ENCODE data around the gene AFG1L. TPM values are rescaled to one million over a fixed set of nuclear protein-coding genes. Genes with fewer than 3 reads are reported as not detected.

The AFG1L gene
- polyA plus RNA-seq, 3 donors, result 1.0 to 2.8 (median 1.8) TPM

- no peak overlapping the region for H3K27ac ChIP-seq (ENCODE audit: low read depth, low read length)
- 94 to 98% (median 96%) methylated on average over 2 of the region's 2 CpGs for WGBS, 3 donors
These were observed 178.3 kb downstream of the AFG1L start for GRCh38 chr6:108473197-108473596.

DNA sequence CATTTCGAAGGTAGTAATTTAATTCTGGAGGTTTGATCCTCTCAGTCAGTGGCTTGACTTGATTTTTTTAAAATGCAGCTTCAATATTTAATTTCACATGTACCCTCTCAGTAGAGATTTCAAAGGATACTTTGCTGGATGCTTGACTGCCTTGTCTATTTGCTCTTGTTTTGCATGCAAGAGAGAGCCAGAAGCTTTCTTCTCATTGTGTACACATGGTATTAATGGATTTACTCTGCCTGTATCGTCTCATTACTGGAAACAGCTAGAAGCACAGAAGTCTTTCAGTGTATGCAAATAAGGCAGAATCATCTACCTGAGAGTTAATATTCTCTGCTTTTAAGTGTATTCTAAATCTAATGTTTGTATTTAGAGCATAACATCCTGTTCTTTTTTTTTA is 181.5 kb downstream of the AFG1L start:
- H3K27ac ChIP-seq (ENCODE audit: low read depth, low read length), result no peak overlapping the region
- WGBS, 3 donors, result 75 to 91% (median 89%) methylated on average over 2 of the region's 2 CpGs

- H3K27ac ChIP-seq (ENCODE audit: low read depth, low read length), result no peak overlapping the region
- 78 to 85% (median 84%) methylated on average over 8 of the region's 8 CpGs for WGBS, 3 donors
These were observed 182.1 kb downstream of the AFG1L start for GRCh38 chr6:108476847-108477430.

DNA sequence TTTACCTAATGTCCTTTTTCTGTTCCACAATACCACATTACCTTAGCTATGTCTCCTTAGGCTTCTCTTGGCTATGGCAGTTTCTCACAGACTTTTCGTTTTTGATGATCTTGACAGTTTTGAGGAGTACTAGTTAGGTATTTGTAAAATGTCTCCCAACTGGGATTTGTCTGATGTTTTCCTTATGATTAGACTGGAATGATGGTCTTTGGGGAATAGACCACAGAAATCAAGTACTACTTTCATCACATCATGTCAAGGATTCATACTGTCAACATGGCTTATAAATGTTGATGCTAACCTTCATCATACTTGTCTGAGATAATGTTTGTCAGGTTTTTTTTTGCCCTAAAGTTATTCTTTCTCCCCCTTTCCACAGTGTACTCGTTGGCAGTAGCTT is 187.7 kb downstream of the AFG1L start:
- 82 to 93% (median 89%) methylated on average over 2 of the region's 2 CpGs for WGBS, 3 donors

GRCh38 chr6:108484016-108484415 is 189.2 kb downstream of the AFG1L start:
- WGBS, 3 donors, result 50 to 74% (median 68%) methylated on average over 1 of the region's 1 CpG
- H3K27ac ChIP-seq (ENCODE audit: low read depth, low read length), result no peak overlapping the region

More for the DNA sequence above, 187.7 kb downstream of the AFG1L start:
- H3K27ac ChIP-seq (ENCODE audit: low read depth, low read length), result no peak overlapping the region

DNA sequence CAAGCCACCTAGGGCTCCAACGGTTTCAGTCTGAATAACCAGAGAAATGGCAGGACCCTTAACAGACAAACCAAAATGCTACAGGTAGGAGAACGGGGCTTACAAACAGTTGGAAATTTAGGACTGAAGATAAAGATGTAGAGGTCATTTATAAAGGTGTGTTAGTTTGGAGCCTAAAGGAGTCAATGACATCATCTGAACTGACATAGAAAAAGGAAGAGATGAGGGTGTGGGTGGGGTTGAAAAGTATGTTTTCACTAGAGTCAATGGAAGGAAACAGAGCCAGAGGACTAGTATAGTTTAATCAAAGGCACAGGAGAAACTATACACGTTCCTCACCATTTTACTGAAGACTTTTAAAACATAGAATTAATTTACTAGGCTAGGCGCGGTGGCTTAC is 194.8 kb downstream of the AFG1L start:
- WGBS, 3 donors, result 92 to 96% (median 94%) methylated on average over 5 of the region's 5 CpGs
- no peak overlapping the region for H3K27ac ChIP-seq (ENCODE audit: low read depth, low read length)

- H3K27ac ChIP-seq (ENCODE audit: low read depth, low read length), result no peak overlapping the region
These were observed 197.4 kb downstream of the AFG1L start for GRCh38 chr6:108492131-108492766.

DNA sequence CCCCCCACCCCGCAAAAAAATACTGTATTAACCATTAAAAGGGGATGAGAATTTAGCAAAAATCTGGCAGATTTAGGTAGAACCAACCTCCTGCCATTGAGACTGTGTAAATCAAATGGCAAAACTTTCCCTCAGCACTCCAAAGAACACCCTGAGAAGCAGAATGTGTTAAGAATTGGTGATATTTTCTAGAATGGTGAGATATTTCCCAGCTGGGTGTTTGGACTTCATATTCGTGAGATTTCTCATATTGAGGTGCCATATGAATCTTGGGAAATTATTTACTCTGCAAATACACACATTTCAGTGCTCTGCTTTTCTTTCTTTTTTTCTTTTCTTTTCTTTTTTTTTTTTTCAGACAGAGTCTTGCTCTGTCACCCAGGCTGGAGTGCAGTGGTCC is 199.6 kb downstream of the AFG1L start:
- 44 to 92% (median 89%) methylated on average over 2 of the region's 2 CpGs for WGBS, 3 donors
- no peak overlapping the region for H3K27ac ChIP-seq (ENCODE audit: low read depth, low read length)

DNA sequence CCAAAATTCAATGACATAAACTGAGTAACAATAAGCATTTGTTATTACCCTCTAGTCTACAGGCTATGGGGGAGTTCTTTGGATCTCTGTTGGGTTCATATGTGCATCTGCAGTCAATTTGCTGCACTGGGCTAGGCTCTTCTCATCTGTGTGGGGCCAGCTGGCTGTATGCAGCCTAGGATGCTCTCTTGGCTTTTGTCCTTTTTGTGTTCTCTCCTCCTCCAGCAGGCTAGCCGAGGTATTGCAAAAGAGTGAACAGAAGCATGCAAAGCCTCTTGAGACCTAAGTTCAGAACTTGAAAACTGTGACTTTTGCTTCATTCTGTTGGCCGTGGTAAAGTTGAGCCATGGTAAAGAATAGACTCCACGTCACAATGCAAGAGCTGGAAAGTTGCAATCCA is 203.0 kb downstream of the AFG1L start:
- WGBS, 3 donors, result 53 to 57% (median 55%) methylated on average over 3 of the region's 3 CpGs
- no peak overlapping the region for H3K27ac ChIP-seq (ENCODE audit: low read depth, low read length)

DNA sequence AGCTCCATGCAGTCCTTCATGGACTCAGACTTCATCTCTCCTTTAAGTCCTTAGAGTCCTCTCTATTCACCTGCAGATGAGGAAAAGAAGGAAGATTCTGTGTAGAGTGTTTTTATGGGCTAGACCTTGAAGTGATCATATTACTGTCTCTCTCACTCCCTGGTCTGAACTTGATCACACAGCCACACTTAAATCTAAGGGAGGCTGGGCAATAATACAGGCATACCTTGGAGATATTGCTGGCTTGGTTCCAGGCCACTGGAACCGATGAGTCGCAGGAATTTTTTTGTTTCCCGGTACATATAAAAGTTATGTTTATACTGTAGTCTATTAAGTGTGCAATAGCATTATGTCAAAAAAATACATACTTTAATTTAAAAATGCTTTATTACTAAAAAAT is 206.7 kb downstream of the AFG1L start:
- H3K27ac ChIP-seq (ENCODE audit: low read depth, low read length), result no peak overlapping the region
- 64 to 79% (median 74%) methylated on average over 3 of the region's 3 CpGs for WGBS, 3 donors

- H3K27ac ChIP-seq (ENCODE audit: low read depth, low read length), result no peak overlapping the region
- WGBS, 3 donors, result 66 to 91% (median 77%) methylated on average over 1 of the region's 1 CpG
These were observed 208.0 kb downstream of the AFG1L start for GRCh38 chr6:108502832-108503231.

GRCh38 chr6:108507316-108507715 is 212.5 kb downstream of the AFG1L start:
- no peak overlapping the region for H3K27ac ChIP-seq (ENCODE audit: low read depth, low read length)
- 86 to 91% (median 91%) methylated on average over 2 of the region's 2 CpGs for WGBS, 3 donors

GRCh38 chr6:108510461-108511319 is 215.8 kb downstream of the AFG1L start:
- WGBS, 3 donors, result 75 to 83% (median 79%) methylated on average over 5 of the region's 5 CpGs
- no peak overlapping the region for H3K27ac ChIP-seq (ENCODE audit: low read depth, low read length)

DNA sequence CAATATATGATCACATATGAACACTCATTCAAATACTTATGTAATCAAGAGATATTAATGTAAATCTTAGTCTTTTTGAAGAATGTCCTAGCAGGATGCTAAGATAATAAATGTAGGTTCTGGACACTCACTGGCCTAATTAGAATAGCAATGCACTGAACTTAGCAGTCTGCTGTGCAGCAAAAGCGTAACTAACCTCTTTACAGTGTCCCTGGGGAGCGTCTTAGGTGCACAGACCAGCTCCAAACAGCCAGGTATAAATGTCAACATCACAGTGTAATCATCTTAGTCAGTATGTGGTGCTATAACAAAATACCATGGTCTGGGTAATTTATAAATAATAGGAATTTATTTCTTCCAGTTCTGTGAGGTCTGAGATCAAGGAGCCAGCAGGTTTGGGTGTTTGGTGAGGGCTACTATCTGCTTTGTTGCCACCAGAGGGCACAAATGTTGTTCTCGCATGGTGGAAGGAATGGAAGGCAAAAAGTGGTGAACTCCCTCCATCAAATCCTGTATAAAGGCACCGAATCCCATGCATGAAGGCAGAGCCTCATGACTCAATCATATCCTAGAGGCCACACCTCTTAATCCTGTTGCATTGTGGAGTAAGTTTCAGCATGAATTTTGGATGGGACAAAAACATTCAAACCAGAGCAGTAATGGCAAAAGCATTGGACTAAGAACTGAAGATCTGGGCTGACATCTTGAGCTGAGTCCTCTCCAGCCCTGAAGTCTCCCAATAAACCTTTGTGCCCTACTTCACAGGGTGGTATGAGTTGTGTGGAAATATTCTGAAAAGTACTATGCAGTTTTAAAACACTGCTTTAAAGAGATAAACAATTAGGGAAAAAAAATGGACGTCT is 224.1 kb downstream of the AFG1L start:
- H3K27ac ChIP-seq (ENCODE audit: low read depth, low read length), result no peak overlapping the region
- 79 to 85% (median 83%) methylated on average over 5 of the region's 5 CpGs for WGBS, 3 donors

GRCh38 chr6:108521616-108522107 is 226.8 kb downstream of the AFG1L start:
- no peak overlapping the region for H3K27ac ChIP-seq (ENCODE audit: low read depth, low read length)
- WGBS, 3 donors, result 88 to 100% (median 95%) methylated on average over 1 of the region's 1 CpG

DNA sequence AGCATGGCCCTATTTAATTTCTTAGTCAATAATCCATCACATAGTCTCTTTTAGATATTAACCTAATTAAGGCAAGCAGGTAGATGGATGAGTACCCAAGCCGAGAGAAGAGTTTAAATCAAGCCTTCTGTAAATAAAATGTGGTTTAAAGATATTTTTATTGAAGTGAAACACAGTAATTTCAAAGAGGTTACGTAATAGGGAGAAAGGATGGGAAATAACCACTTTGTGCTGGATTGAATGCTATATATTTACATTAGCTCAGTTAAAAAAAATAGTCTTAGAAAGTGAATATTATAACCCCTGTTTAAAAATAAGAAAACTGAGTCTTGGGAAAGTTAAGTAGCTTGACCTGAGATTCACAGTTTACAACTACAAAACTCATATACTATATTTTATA is 228.8 kb downstream of the AFG1L start:
- WGBS, 3 donors, result 88 to 91% (median 88%) methylated on average over 2 of the region's 2 CpGs
- H3K27ac ChIP-seq (ENCODE audit: low read depth, low read length), result no peak overlapping the region

GRCh38 chr6:108524528-108525248 is 229.8 kb downstream of the AFG1L start:
- no peak overlapping the region for H3K27ac ChIP-seq (ENCODE audit: low read depth, low read length)
- WGBS, 3 donors, result 82 to 87% (median 84%) methylated on average over 5 of the region's 5 CpGs

GRCh38 chr6:108526739-108527174 is 231.9 kb downstream of the AFG1L start:
- WGBS, 3 donors, result 70 to 79% (median 73%) methylated on average over 7 of the region's 7 CpGs
- no peak overlapping the region for H3K27ac ChIP-seq (ENCODE audit: low read depth, low read length)

Measured in adipose tissue (tissue), 3 donors.